ENCODE data around the gene SEMA3A. TPM values are rescaled to one million over a fixed set of nuclear protein-coding genes. Genes with fewer than 3 reads are reported as not detected.

Gene SEMA3A
- total and polyA plus RNA-seq, 2 of the 4 experiments (the other 2 are of a cell fraction) = 31.2 to 213 TPM

DNA sequence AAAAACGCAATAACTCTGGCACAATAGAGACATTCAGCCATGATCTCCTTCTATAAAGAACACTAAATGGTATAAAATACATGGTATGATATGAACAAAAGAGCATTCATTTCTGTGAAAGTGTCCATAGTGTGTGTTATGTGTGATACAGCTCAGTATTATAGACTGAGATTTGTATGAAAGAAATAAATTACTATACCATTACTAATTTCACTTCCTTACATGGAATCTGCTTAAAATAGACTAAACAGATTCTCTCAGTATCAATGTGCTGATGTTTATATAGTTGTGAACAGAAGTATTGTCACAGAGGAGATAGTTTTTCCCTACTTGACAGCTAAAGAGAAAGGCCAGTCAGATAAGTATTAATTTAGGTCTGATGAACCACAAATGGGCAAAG, 10.8 kb downstream of the SEMA3A start:
- no peak overlapping the region for H3K23ac ChIP-seq (ENCODE audit: low read depth, low read length)
- H3K18ac ChIP-seq (ENCODE audit: low read depth, low read length) = peak overlapping the region; percentile 62; the same call in 1 of the 2 replicates
- POLR2A ChIA-PET (ENCODE audit: unreplicated experiment) = no interaction called here
- H2BK5ac ChIP-seq (ENCODE audit: low read depth, low read length, poor library complexity, severe bottlenecking) = peak overlapping the region; percentile 43
- dilution Hi-C loops (cut with HindIII; ENCODE audit: low sequenced_read_pairs, unreplicated experiment) = no loop called here
- CTCF ChIA-PET = no interaction called here
- no peak overlapping the region for H2AK9ac ChIP-seq (replicated peaks; ENCODE audit: low read depth, low read length, poor library complexity)
- peaks cover 5% of the 10 kb centered on the region; the same call in 1 of the 2 replicates for H3K36me3 ChIP-seq (ENCODE audit: control insufficient read depth, insufficient read depth, low read length)
- H2AK5ac ChIP-seq (ENCODE audit: low read depth, low read length) = no peak overlapping the region
- H3K56ac ChIP-seq (ENCODE audit: extremely low read depth, insufficient read depth, low read length) = no peak overlapping the region
- ATAC-seq (ENCODE audit: low read depth) = peak; percentile 27; the same call in 1 of the 2 replicates
- TF ChIP-seq, protein P1, sequence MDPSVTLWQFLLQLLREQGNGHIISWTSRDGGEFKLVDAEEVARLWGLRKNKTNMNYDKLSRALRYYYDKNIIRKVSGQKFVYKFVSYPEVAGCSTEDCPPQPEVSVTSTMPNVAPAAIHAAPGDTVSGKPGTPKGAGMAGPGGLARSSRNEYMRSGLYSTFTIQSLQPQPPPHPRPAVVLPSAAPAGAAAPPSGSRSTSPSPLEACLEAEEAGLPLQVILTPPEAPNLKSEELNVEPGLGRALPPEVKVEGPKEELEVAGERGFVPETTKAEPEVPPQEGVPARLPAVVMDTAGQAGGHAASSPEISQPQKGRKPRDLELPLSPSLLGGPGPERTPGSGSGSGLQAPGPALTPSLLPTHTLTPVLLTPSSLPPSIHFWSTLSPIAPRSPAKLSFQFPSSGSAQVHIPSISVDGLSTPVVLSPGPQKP (IDR thresholded peaks at IDR 0.05; ENCODE audit: borderline replicate concordance, low read depth, low read length) = no peak
- TF ChIP-seq CHD1 (IDR thresholded peaks at IDR 0.05; ENCODE audit: low read depth, low read length) = no peak
- TF ChIP-seq MAFK (IDR thresholded peaks at IDR 0.05; ENCODE audit: low read depth, low read length) = no peak
- no peak for TF ChIP-seq RCOR1 (IDR thresholded peaks at IDR 0.05; ENCODE audit: insufficient replicate concordance, low read length)
- no peak for TF ChIP-seq MXI1 (IDR thresholded peaks at IDR 0.05; ENCODE audit: borderline replicate concordance, low read depth, low read length)
- TF ChIP-seq, protein P2, sequence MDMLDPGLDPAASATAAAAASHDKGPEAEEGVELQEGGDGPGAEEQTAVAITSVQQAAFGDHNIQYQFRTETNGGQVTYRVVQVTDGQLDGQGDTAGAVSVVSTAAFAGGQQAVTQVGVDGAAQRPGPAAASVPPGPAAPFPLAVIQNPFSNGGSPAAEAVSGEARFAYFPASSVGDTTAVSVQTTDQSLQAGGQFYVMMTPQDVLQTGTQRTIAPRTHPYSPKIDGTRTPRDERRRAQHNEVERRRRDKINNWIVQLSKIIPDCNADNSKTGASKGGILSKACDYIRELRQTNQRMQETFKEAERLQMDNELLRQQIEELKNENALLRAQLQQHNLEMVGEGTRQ (IDR thresholded peaks at IDR 0.05; ENCODE audit: low read depth, low read length) = no peak
- no peak for TF ChIP-seq RFX5 (IDR thresholded peaks at IDR 0.05; ENCODE audit: low read depth, low read length)
- no peak for TF ChIP-seq BHLHE40 (IDR thresholded peaks at IDR 0.05; ENCODE audit: low read depth, low read length)
- TF ChIP-seq POLR2A (IDR thresholded peaks at IDR 0.05; ENCODE audit: low read depth, low read length) = no peak
- no peak for TF ChIP-seq CEBPB (IDR thresholded peaks at IDR 0.05; ENCODE audit: low read depth, low read length)
- TF ChIP-seq MAZ (IDR thresholded peaks at IDR 0.05; ENCODE audit: borderline replicate concordance, low read depth, low read length) = no peak
- no peak for TF ChIP-seq SMC3 (IDR thresholded peaks at IDR 0.05; ENCODE audit: low read depth, low read length)
- TF ChIP-seq RAD21 (IDR thresholded peaks at IDR 0.05; ENCODE audit: low read length) = no peak
- no peak for TF ChIP-seq NFE2L2 (IDR thresholded peaks at IDR 0.05; ENCODE audit: low read depth, low read length)
- TF ChIP-seq, protein P3, sequence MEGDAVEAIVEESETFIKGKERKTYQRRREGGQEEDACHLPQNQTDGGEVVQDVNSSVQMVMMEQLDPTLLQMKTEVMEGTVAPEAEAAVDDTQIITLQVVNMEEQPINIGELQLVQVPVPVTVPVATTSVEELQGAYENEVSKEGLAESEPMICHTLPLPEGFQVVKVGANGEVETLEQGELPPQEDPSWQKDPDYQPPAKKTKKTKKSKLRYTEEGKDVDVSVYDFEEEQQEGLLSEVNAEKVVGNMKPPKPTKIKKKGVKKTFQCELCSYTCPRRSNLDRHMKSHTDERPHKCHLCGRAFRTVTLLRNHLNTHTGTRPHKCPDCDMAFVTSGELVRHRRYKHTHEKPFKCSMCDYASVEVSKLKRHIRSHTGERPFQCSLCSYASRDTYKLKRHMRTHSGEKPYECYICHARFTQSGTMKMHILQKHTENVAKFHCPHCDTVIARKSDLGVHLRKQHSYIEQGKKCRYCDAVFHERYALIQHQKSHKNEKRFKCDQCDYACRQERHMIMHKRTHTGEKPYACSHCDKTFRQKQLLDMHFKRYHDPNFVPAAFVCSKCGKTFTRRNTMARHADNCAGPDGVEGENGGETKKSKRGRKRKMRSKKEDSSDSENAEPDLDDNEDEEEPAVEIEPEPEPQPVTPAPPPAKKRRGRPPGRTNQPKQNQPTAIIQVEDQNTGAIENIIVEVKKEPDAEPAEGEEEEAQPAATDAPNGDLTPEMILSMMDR (conservative IDR thresholded peaks at IDR 0.05; ENCODE audit: low read depth, low read length) = no peak
- no TSS peak for BruUV-seq (replicated peaks)
- no peak overlapping the region for H2BK120ac ChIP-seq (ENCODE audit: low read depth, low read length)
- intact Hi-C loops (cut with micrococcal nuclease) = no loop called here
- no peaks in the 10 kb centered on the region for H3K9me3 ChIP-seq (ENCODE audit: control insufficient read depth, insufficient read depth, low read length)
- H3K27me3 ChIP-seq (ENCODE audit: control insufficient read depth, insufficient read depth, low read length) = no peaks in the 10 kb centered on the region
- no peak overlapping the region for H4K5ac ChIP-seq (ENCODE audit: low read depth, low read length)
- peaks cover 7% of the 10 kb centered on the region; the same call in 1 of the 2 replicates for H3K9me1 ChIP-seq (ENCODE audit: insufficient read depth, low read length)
- no CpG with 5 or more reads among the region's 1 CpG for WGBS, 2 experiments (ENCODE audit: extremely low coverage in 2 of 2, insufficient read length in 1 of 2)
- H2BK15ac ChIP-seq (ENCODE audit: low read depth, low read length) = no peak overlapping the region
- no peak overlapping the region for H3K9ac ChIP-seq (ENCODE audit: low read depth, low read length)
- no peak overlapping the region; the same call in 1 of the 2 replicates for H3K14ac ChIP-seq (replicated peaks; ENCODE audit: low read depth, low read length)
- in situ Hi-C loops (cut with MboI; ENCODE audit: low sequenced_read_pairs) = no loop called here
- H2AFZ ChIP-seq (replicated peaks; ENCODE audit: low read length, poor library complexity) = no peak overlapping the region
- H3K27ac ChIP-seq (ENCODE audit: insufficient read depth, low read length) = no peak overlapping the region; the same call in 1 of the 2 replicates
- no peak overlapping the region for H3K4me3 ChIP-seq (ENCODE audit: insufficient read depth, low read depth, low read length)
- no peak overlapping the region for H2BK20ac ChIP-seq (ENCODE audit: low read depth, low read length)
- peaks cover 9% of the 10 kb centered on the region for H3K4me1 ChIP-seq (ENCODE audit: control insufficient read depth, insufficient read depth, low read length)
- DNase-seq = no peak
- H4K20me1 ChIP-seq (ENCODE audit: insufficient read depth, low read length) = no peaks in the 10 kb centered on the region
- H3K4ac ChIP-seq (ENCODE audit: low read depth, low read length) = no peak overlapping the region
- peak overlapping the region; percentile 80 for H3K4me2 ChIP-seq (ENCODE audit: low read depth, low read length)
- H4K91ac ChIP-seq (ENCODE audit: insufficient read depth, low read depth, low read length) = no peak overlapping the region
- H3K79me1 ChIP-seq (ENCODE audit: low read depth in 1 of 2, low read length in 2 of 2) = peaks cover 8 to 37% of the 10 kb centered on the region in 2 experiments; a peak in 3 of 4 replicates
- H4K8ac ChIP-seq (ENCODE audit: low read depth in 2 of 2, low read length in 2 of 2) = peak overlapping the region in 1 of 2 experiments; percentile 17; a peak in 1 of 4 replicates
